Measurements from ENCODE around the gene ROCK2.
A peak's percentile ranks its signal among the peaks of the same experiment; 100 is the strongest.

ROCK2 gene

GRCh38 chr2:11352781-11353537, 8.5 kb upstream of the ROCK2 start:
- no peak for DNase-seq (ENCODE audit: low read depth in 2 of 2)
- TF ChIP-seq CTCF (IDR thresholded peaks at IDR 0.05; ENCODE audit: low read depth, low read length): no peak
- no peak overlapping the region for H3K4me3 ChIP-seq (replicated peaks in 1 of 2; ENCODE audit: low read depth in 2 of 2, low read length in 2 of 2)

GRCh38 chr2:11348209-11348749, 3.8 kb upstream of the ROCK2 start:
- no peak overlapping the region for H3K4me3 ChIP-seq (replicated peaks in 1 of 2; ENCODE audit: low read depth in 2 of 2, low read length in 2 of 2)
- TF ChIP-seq CTCF (IDR thresholded peaks at IDR 0.05; ENCODE audit: low read depth, low read length): no peak
- no peak for DNase-seq (ENCODE audit: low read depth in 2 of 2)

GRCh38 chr2:11347403-11347959, 3.0 kb upstream of the ROCK2 start:
- no peak for DNase-seq (ENCODE audit: low read depth in 2 of 2)
- H3K4me3 ChIP-seq (replicated peaks in 1 of 2; ENCODE audit: low read depth in 2 of 2, low read length in 2 of 2): no peak overlapping the region
- no peak for TF ChIP-seq CTCF (IDR thresholded peaks at IDR 0.05; ENCODE audit: low read depth, low read length)

- H3K4me3 ChIP-seq (replicated peaks in 1 of 2; ENCODE audit: low read depth in 2 of 2, low read length in 2 of 2): no peak overlapping the region
Measured at GRCh38 chr2:11346023-11346482, 1.6 kb upstream of the ROCK2 start.

GRCh38 chr2:11344956-11345677, 681 bp upstream of the ROCK2 start:
- DNase-seq (ENCODE audit: low read depth in 2 of 2): peak; percentile 69 to 95
- TF ChIP-seq CTCF (IDR thresholded peaks at IDR 0.05; ENCODE audit: low read depth, low read length): no peak
- H3K4me3 ChIP-seq (replicated peaks in 1 of 2; ENCODE audit: low read depth in 2 of 2, low read length in 2 of 2): peak overlapping the region; percentile 54 to 95

More at GRCh38 chr2:11346023-11346482, 1.6 kb upstream of the ROCK2 start:
- no peak for TF ChIP-seq CTCF (IDR thresholded peaks at IDR 0.05; ENCODE audit: low read depth, low read length)
- no peak for DNase-seq (ENCODE audit: low read depth in 2 of 2)

GRCh38 chr2:11343650-11344341, 640 bp downstream of the ROCK2 start:
- peak in 1 of 2 donors; percentile 32 for DNase-seq (ENCODE audit: low read depth in 2 of 2)
- TF ChIP-seq CTCF (IDR thresholded peaks at IDR 0.05; ENCODE audit: low read depth, low read length): no peak
- peak overlapping the region; percentile 95 to 97 for H3K4me3 ChIP-seq (replicated peaks in 1 of 2; ENCODE audit: low read depth in 2 of 2, low read length in 2 of 2)
